Gastroesophageal sphincter (tissue), 4 donors: Measurements from ENCODE around the gene C1QTNF9. TPM values are rescaled to one million over a fixed set of nuclear protein-coding genes. Genes with fewer than 3 reads are reported as not detected.

Experiments used
- ATAC-seq: fragments of 150-250 bp; one replicate; pipeline ENCODE4 v1.9.1; 2016; ENCODE audit warnings: mild to moderate bottlenecking, moderate library complexity
- H3K27ac ChIP-seq, 4 donors: fragments of 200-600 bp; sonication (generic) in 3 of 4; 1 replicate in 3 of 4; 2 replicates in 1 of 4; pipeline ENCODE4 v1.5.1; 2016 to 2019
- H3K27me3 ChIP-seq: fragments of 200-600 bp; sonication (generic); one replicate; pipeline ENCODE4 v1.5.1; 2019
- H3K36me3 ChIP-seq, 2 donors: fragments of 200-600 bp; sonication (generic); one replicate each; pipeline ENCODE4 v1.5.1; 2019; ENCODE audit warnings: control low read depth in 1 of 2
- H3K4me1 ChIP-seq, 3 donors: fragments of 200-600 bp; sonication (generic); 1 replicate in 2 of 3; 2 replicates in 1 of 3; pipeline ENCODE4 v1.5.1; 2016 to 2019; ENCODE audit warnings: control low read depth in 2 of 3
- H3K4me3 ChIP-seq, 2 donors: fragments of 200-600 bp; sonication (generic); one replicate each; pipeline ENCODE4 v1.5.1; 2019; ENCODE audit warnings: mild to moderate bottlenecking in 1 of 2, moderate library complexity in 1 of 2
- H3K9me3 ChIP-seq, 3 donors: fragments of 200-600 bp; sonication (generic); one replicate each; pipeline ENCODE4 v1.5.1; 2017 to 2019; ENCODE audit warnings: control low read depth in 2 of 3
- CTCF ChIP-seq, 4 experiments: fragments of 200-600 bp in 2 of 4; fragments of 450-650 bp in 2 of 4; sonication (generic) in 1 of 4; IDR thresholded peaks; one replicate each; pipeline ENCODE4 v1.5.1; 2017 to 2019; ENCODE audit warnings: antibody characterized with exemption in 4 of 4, mild to moderate bottlenecking in 2 of 4, moderate library complexity in 2 of 4
- EP300 ChIP-seq: sonication (generic); formaldehyde crosslinking; IDR thresholded peaks from one replicate; pipeline ENCODE4 v1.6.1; 2017; ENCODE audit warnings: antibody characterized with exemption, mild to moderate bottlenecking
- POLR2A ChIP-seq, 2 donors: fragments of 450-650 bp; IDR thresholded peaks; one replicate each; pipeline ENCODE4 v1.6.1; 2017; ENCODE audit warnings: antibody characterized with exemption in 2 of 2, mild to moderate bottlenecking in 2 of 2, moderate library complexity in 1 of 2
- POLR2AphosphoS5 ChIP-seq: sonication (generic); formaldehyde crosslinking; IDR thresholded peaks from one replicate; pipeline ENCODE4 v1.6.1; 2017; ENCODE audit warnings: antibody characterized with exemption
- WGBS, 2 donors: methylation state at CpG; one replicate each; pipeline ENCODE4 v1.1.5; 2018; ENCODE audit warnings: low coverage in 1 of 2; 5-methylcytosine and 5-hydroxymethylcytosine counted together
- total RNA-seq, 4 donors: library from RNA; depleted of rRNA; stranded (reverse); fragments of >200 nt; gene quantifications; one replicate each; pipeline ENCODE4 v1.1.0, GENCODE V29; 2016

Gene C1QTNF9
- total RNA-seq, 4 donors from 2014 or later: 0.81 to 2.4 (median 1.1) TPM; not detected in 1

DNA sequence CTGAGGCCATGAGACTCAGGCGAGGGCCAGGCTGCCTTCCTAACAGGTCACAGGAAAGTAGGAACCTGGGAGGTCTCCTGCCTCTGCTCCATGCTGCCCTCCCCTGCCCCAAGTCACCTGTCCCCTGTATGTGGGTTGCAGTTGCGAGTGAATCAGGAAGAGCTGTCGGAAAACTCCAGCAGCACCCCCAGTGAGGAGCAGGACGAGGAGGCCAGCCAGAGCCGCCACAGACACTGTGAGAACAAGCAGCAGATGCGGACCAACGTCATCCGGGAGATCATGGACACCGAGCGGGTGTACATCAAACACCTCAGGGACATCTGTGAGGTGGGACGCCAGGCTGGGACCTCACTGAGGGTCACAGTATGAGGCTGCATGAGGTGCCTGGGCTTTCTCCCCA lies 22.8 kb upstream of the C1QTNF9 start:
- Histone ChIP-seq H3K4me1 (peaks cover 0 to 14% (median 0%) of the 10 kb centered on the region in 3 donors), H3K27me3 (no peaks in the 10 kb centered on the region), H3K36me3 (peaks cover 0 to 67% of the 10 kb centered on the region in 2 donors), H3K4me3 (no peak overlapping the region), H3K27ac (no peak overlapping the region), H3K9me3 (no peaks in the 10 kb centered on the region)
- no peak for ATAC-seq
- TF ChIP-seq EP300 (no peak), CTCF (IDR thresholded peaks at IDR 0.05) (no peak), POLR2AphosphoS5 (no peak), POLR2A (IDR thresholded peaks at IDR 0.05) (no peak)
- 94% methylated on average over 6 of the region's 11 CpGs; no CpG with 5 or more reads in 1 of the 2 donors for WGBS, 2 donors

- TF ChIP-seq POLR2AphosphoS5 (no peak), EP300 (no peak), POLR2A (IDR thresholded peaks at IDR 0.05) (no peak), CTCF (IDR thresholded peaks at IDR 0.05) (no peak)
- Histone ChIP-seq H3K27ac (no peak overlapping the region), H3K9me3 (no peaks in the 10 kb centered on the region), H3K27me3 (no peaks in the 10 kb centered on the region), H3K36me3 (peaks cover 0 to 76% of the 10 kb centered on the region in 2 donors), H3K4me3 (no peak overlapping the region), H3K4me1 (peaks cover 0 to 2% (median 0%) of the 10 kb centered on the region in 3 donors)
- 83% methylated on average over 2 of the region's 8 CpGs; no CpG with 5 or more reads in 1 of the 2 donors for WGBS, 2 donors
- ATAC-seq: no peak
Observed at GRCh38 chr13:24287748-24288287, 21.6 kb upstream of the C1QTNF9 start.

DNA sequence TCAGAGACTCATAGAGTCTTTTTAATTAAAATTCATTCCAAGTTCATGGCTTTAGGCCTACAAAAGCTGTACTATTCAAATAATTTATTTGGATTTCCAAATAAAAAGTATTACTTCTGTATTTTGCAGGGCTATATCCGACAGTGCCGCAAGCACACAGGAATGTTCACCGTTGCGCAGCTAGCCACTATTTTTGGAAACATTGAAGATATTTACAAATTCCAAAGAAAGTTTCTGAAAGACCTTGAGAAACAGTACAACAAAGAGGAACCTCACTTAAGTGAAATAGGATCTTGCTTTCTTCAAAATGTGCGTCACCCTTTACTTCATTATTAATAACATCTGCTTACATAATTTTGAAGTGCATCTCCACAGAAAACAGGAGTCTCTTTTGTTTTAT lies 20.5 kb upstream of the C1QTNF9 start:
- Histone ChIP-seq H3K36me3 (peaks cover 0 to 83% of the 10 kb centered on the region in 2 donors), H3K27me3 (no peaks in the 10 kb centered on the region), H3K9me3 (no peaks in the 10 kb centered on the region), H3K27ac (peak overlapping the region in 2 of 4 donors; percentile 22 to 32), H3K4me3 (no peak overlapping the region), H3K4me1 (no peaks in the 10 kb centered on the region)
- 71 to 79% methylated on average over 5 of the region's 5 CpGs for WGBS, 2 donors
- peak; percentile 19 for TF ChIP-seq POLR2AphosphoS5
- no peak for TF ChIP-seq CTCF (IDR thresholded peaks at IDR 0.05)
- ATAC-seq: peak; percentile 36

- 80 to 95% methylated on average over 1 to 13 of the region's 20 CpGs for whole genome bisulfite sequencing, 2 donors
- Histone ChIP-seq H3K4me1 (no peaks in the 10 kb centered on the region), H3K9me3 (no peaks in the 10 kb centered on the region), H3K4me3 (no peak overlapping the region), H3K36me3 (peaks cover 0 to 82% of the 10 kb centered on the region in 2 donors), H3K27me3 (no peaks in the 10 kb centered on the region), H3K27ac (no peak overlapping the region)
- TF ChIP-seq POLR2AphosphoS5 (no peak), POLR2A (IDR thresholded peaks at IDR 0.05) (no peak), CTCF (IDR thresholded peaks at IDR 0.05) (no peak), EP300 (no peak)
- no peak for ATAC-seq
Observed at GRCh38 chr13:24290280-24290932, 19.0 kb upstream of the C1QTNF9 start.

GRCh38 chr13:24292481-24292880 lies 16.9 kb upstream of the C1QTNF9 start:
- ATAC-seq: no peak
- H3K4me3 ChIP-seq: no peak overlapping the region

More at GRCh38 chr13:24292481-24292880, 16.9 kb upstream of the C1QTNF9 start:
- Histone ChIP-seq H3K27me3 (no peaks in the 10 kb centered on the region), H3K9me3 (no peaks in the 10 kb centered on the region), H3K27ac (no peak overlapping the region), H3K36me3 (peaks cover 0 to 82% of the 10 kb centered on the region in 2 donors), H3K4me1 (no peaks in the 10 kb centered on the region)
- TF ChIP-seq POLR2A (IDR thresholded peaks at IDR 0.05) (no peak), POLR2AphosphoS5 (no peak), CTCF (IDR thresholded peaks at IDR 0.05) (no peak), EP300 (no peak)
- 94% methylated on average over 6 of the region's 6 CpGs; no CpG with 5 or more reads in 1 of the 2 donors for WGBS, 2 donors
